DMS53 treated with DMSO at 0.1 percent for 48 hours (cell line): Measurements from ENCODE around the gene GNAT2.
A peak's percentile ranks its signal among the peaks of the same experiment; 100 is the strongest.
"Not testable (repeated sequence)": the region's sequence is repeated elsewhere in the genome, so short reads cannot be mapped to it uniquely, and the experiment has no call there.

Source experiments
- DNase-seq: peaks from one replicate; lab custom pipeline; 2025; ENCODE audit not compliant: unreplicated experiment; lab: John Stamatoyannopoulos, UW

The GNAT2 gene

DNA sequence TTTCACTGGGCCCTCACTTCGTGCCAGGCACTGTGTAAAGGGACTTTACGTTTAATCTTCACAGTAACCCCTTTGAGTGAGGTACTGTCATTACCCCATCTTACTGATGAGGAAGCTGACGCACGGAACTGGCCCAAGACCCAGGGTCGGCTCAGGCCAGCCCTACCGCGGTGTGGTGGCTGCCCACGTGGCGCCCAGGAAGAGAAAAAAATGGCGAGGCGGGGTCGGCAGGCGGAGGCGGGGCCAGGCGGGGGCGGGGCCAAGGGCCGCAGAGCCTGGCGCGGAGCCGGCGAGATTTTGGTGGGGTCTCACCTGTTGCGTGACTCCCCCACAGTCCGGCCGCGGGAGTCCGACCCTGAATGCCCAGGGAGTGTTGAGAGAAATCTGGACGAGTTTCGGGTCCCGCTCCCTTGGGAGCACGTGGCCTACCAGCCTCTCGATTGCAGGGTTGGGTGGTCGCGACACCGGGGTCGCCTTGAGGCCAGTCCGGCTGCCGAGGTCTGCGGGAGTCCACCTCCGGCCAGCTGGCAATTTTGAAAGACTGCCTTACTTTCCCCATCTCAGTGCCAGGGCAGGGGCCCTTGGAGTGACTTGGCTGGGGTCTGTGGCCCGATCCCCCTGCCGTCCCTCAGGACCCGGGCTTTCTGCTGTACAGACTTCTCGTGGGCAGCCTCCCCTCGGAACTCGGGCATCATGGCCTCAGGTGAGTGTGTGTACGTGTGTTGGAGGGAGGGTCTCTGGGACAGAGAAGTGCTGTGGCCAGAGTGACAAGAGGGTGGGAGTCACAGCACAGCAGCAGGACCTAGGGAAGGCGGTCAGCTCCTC is at the start of gene GNAT2, which contains the start of gene AMPD2:
Gene GNAT2 (minus strand): TSS at position 41 of the 825 bp plus-strand sequence. CDS start 6,746 bp downstream, outside the sequence.
Gene AMPD2 (plus strand): TSS at position 262 of the 825 bp plus-strand sequence. CDS start 1,339 bp downstream, outside the sequence.
- DNase-seq: peak; percentile 45

GRCh38 chr1:109668123-109668775 is 48.8 kb upstream of the GNAT2 start:
- no peak for DNase-seq

DNA sequence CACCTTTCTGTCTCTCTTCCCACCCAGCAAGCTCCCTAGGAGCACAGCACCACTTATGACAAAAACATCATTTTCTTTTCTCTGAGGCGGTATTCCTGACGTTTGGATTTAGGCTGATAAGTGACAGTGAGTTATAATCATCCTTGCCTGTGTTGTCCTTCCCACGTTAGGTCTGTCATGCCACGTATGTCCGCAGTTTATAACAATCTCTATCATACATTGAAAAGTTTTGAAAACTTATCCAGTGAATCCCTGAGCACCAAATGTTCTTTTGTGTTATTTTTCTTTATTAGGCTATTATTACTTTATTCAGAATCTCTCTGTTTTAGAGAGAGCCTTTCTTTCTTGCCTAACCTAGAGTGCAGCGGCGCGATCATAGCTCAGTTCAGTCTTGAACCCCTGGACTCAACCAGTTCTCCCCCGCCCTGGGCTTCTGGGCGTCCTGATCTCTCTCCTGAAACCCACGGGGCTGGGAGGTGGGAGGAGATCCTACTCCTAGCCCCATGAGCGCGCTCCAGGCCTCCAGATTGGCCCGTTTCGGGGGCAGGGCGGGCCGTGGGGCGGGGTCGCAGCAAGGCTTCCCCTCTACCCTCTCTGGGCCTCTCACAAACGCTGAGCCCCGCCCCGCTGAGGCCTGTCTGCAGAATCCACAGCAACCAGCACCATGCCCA is 48.2 kb upstream of the GNAT2 start, which contains the start of gene GSTM2:
Gene GSTM2 (plus strand): TSS at position 606 of the 671 bp plus-strand sequence. CDS start 59 bp downstream, at position 665.
- DNase-seq: peak; percentile 62

DNA sequence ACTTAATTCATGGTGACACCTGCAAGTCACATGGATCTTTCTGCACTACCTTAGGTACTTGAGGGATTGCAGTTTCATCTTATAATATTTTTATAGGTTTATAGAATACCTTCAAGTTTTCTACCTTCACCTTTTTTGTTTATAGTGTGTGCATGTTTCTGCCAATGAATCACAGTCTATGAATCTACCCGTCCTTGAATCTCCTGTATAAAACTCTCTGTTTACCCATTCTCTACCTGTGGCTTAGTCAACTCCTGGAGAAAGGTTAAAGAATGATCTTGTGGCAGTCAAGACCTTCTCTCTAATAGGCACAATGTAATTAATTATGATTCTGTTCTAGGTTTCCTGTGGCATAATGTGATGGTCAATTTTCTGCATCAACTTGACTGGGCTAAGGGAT is 45.3 kb upstream of the GNAT2 start:
- no peak for DNase-seq

- DNase-seq: no peak
Observed at GRCh38 chr1:109661391-109661790, 42.0 kb upstream of the GNAT2 start.

DNA sequence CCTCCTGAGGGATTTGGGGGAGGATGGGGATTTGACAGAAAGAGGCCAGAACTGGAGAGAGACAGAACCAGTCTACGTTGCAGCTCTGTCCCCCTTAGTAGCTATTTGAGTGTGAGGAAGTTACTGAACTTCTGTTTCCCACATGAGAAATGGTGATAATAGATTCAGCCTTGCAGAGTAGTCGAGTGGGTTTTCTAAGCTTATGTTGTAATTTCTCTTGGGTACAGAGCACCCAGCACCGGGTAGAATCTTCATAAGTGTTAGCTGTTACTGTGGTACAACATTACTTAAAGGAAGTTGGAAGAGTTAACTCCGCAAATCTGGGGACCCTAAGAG is 41.2 kb upstream of the GNAT2 start:
- not testable (repeated sequence) for DNase-seq

DNA sequence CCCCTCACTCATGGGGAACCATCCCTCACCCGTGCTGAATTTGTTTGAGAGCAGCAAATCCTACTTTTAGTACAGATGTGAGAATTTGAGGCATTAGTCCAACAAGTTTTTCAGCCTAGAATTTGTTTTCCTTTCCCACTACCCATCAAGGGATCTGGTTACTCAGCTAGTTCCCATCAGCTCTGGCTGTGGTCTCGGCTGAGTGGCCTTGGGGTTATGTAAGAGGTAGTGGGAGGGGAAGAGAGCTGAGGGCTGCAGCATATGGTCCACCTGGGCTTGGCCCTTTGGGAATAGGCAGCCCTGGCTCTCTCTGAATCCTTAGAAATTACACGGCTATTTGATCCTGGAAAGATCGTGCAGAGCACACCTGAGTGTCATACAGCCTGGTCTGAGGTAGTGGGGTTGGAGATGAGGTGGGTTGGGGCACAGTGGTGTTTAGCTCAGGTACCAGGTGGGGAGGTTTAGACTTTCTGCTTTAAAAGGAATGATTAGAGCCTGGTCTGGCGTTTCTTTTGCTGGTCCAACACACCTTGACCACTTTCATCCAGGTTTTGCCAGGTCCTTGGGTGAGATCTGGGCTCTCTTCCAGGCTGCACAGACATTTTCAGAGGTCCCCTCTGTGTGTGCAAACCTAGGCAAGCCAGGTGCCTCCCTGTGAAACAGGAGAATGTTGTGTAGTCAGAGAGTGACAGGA is 40.7 kb upstream of the GNAT2 start:
- DNase-seq: no peak

GRCh38 chr1:109659145-109659544 is 39.7 kb upstream of the GNAT2 start:
- DNase-seq: no peak

GRCh38 chr1:109658533-109659042 is 39.2 kb upstream of the GNAT2 start:
- no peak for DNase-seq

DNA sequence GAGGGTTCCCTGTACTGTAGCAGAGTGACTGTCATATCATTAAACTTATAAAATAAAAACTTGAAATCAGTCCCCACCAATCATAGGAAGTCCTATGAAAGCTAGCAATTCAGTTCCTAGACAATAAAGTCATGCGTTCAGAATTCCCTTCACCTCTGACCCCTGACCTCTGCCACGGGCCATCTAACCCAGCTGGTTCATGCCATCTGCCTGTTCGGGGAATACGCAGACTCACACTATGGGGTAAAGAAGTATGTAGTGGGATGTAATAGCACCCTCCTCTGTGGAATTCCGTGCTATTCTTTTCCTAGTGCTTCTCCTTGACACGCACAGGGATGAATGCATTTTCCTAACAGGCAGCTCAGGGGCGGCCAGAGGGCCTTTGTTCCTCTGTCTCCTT is 38.6 kb upstream of the GNAT2 start:
- no peak for DNase-seq

DNA sequence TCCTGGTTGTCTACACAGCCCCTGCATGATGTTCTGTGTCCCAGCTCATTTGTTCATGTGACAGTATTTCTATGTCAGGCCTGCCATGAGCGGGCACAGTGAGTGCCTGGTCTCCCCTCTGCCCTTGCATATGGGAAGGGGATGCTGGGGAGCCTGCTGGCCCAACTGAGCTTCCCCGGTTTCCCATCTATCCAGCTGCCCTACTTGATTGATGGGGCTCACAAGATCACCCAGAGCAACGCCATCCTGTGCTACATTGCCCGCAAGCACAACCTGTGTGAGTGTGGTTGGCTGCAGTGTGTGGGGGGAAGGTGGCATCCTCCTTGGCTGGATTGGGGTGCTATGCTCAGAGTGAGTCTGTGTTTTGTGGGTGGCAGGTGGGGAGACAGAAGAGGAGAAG is 38.0 kb upstream of the GNAT2 start:
- no peak for DNase-seq

DNA sequence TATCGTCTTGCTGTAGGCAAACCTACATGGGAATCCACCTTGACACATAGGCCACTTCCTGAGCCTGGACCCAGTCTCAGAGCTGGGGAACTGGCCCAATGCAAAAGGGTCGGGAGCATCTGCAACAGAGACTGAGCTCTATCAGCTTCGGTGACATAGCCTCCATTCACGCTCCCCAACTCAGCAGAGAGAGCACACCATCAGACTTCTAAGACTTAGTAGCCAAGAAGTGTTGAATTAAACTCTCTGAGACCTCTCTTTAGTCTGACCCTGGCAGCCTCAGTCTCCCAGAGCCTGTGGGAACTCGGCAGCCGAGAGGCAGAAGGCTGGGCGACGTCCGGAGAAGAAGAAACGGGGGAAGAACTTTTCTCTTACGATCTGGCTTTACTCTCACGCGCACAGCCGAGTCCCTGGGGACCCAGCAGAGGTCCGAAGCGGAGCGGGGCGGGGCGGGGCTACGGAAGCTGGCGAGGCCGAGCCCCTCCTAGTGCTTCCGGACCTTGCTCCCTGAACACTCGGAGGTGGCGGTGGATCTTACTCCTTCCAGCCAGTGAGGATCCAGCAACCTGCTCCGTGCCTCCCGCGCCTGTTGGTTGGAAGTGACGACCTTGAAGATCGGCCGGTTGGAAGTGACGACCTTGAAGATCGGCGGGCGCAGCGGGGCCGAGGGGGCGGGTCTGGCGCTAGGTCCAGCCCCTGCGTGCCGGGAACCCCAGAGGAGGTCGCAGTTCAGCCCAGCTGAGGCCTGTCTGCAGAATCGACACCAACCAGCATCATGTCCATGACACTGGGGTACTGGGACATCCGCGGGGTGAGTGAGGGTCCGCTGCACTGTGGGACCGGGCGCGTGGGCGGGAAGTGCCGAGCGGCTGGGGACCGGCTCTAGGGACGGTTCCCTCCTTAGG is 36.5 kb upstream of the GNAT2 start, which contains the start of gene GSTM4:
Gene GSTM4 (plus strand): TSS at position 485 of the 905 bp plus-strand sequence. CDS start 291 bp downstream, at position 776.
- DNase-seq: peak; percentile 48

GRCh38 chr1:109654519-109654918 is 35.1 kb upstream of the GNAT2 start:
- no peak for DNase-seq

DNA sequence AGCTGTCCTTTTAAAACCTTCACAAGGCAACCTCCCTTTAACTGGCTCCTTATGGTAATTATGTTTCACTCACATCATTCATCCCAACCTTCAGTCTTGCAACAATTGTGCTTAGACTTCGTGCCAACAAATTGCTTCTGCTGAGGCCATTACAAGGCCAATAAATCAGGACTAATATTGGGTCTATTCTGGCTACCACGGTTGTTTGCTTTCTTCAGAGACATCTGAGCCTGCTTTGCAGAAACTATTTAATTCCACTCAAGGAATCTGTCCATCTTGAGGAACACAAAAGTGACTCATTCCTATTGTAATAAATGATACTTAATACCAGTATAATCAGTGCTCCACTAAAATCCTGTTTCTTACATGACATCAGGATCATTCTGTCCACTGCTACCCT is 33.9 kb upstream of the GNAT2 start:
- DNase-seq: no peak

- no peak for DNase-seq
Observed at GRCh38 chr1:109652402-109652801, 33.0 kb upstream of the GNAT2 start.

DNA sequence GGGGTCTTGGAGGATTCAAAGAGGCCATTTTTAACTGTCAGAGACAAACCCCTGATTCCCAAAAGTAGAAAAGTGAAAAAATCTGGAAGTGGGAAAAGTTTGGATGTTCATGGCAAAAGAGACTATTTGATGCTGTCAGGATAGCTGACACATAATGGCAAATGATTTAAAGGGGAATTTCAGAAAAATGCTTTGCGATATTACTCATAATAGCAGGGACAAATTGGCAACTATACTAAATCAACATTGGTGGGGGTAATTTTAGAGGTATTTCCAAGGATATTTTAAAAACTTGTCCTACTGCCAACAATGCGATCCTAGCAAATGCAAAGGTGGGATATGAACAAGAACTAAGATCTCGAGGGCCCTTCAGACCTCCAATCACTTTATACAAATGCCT is 31.2 kb upstream of the GNAT2 start:
- no peak for DNase-seq

GRCh38 chr1:109649491-109649914 is 30.1 kb upstream of the GNAT2 start:
- DNase-seq: no peak

DNA sequence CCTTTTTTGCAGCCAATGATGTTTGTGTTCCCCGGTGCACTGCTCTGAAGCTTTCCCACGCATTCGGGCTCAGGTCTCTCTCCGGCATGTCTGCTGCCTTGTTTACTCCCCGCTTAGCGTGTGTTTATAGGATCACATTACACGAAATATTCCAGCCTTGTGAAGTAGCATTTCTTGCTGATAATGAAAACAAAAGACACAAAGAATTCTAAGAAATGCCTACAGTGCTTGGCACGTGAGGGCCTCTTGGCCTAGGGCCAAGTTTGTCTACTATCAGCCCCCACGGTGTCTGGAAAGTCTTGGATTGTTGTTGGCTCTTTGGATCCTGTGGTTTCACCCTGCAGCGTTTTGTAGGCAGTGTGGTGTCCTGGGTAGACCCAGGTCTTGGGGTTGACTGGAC is 25.3 kb upstream of the GNAT2 start:
- no peak for DNase-seq

GRCh38 chr1:109643385-109644230 is 24.2 kb upstream of the GNAT2 start:
- DNase-seq: peak; percentile 59
